HepG2 (cell line): Measurements from ENCODE around the gene PTPN2. TPM values are rescaled to one million over a fixed set of nuclear protein-coding genes. Genes with fewer than 3 reads are reported as not detected.

Experiments used
- AKNA ChIP-seq: sonication (generic); formaldehyde crosslinking; IDR thresholded peaks from 2 replicates; pipeline ENCODE4 v1.4.0; 2020; ENCODE audit warnings: missing genetic modification reagents, borderline replicate concordance
- EHMT2 ChIP-seq: fragments of 200-600 bp; sonication (generic); IDR thresholded peaks from 2 replicates; pipeline ENCODE4 v1.7.0; 2017; ENCODE audit warnings: antibody characterized with exemption, low read depth, low read length, borderline replicate concordance
- HNF1B ChIP-seq: sonication (generic); formaldehyde crosslinking; IDR thresholded peaks from 2 replicates; pipeline ENCODE4 v1.5.1; 2020; ENCODE audit warnings: mild to moderate bottlenecking, moderate library complexity, missing genetic modification reagents
- HNRNPH1 ChIP-seq: fragments of 200-400 bp; formaldehyde crosslinking; optimal IDR thresholded peaks from 2 replicates; pipeline ENCODE3; 2017; ENCODE audit warnings: mild to moderate bottlenecking, low read depth, low read length
- IRF2 ChIP-seq: IDR thresholded peaks from 2 replicates; pipeline ENCODE4 v1.6.1; 2018; ENCODE audit warnings: missing genetic modification reagents, missing compliant biosample characterization
- MEIS1 ChIP-seq: sonication (generic); formaldehyde crosslinking; IDR thresholded peaks from 2 replicates; pipeline ENCODE4 v1.9.0; 2021; ENCODE audit warnings: mild to moderate bottlenecking, missing genetic modification reagents, moderate library complexity, borderline replicate concordance
- MLX ChIP-seq: IDR thresholded peaks from 2 replicates; pipeline ENCODE4 v1.6.1; 2016
- PBX2 ChIP-seq: IDR thresholded peaks from 2 replicates; pipeline ENCODE4 v1.6.1; 2016; ENCODE audit warnings: control low read depth
- PHF21A ChIP-seq: sonication (generic); formaldehyde crosslinking; IDR thresholded peaks from 2 replicates; pipeline ENCODE4 v1.5.0; 2020; ENCODE audit warnings: mild to moderate bottlenecking, missing genetic modification reagents
- PLRG1 ChIP-seq: fragments of 450-650 bp; conservative IDR thresholded peaks from 2 replicates; pipeline ENCODE4 v1.6.1; 2016
- RBAK ChIP-seq: sonication (generic); formaldehyde crosslinking; IDR thresholded peaks from 2 replicates; pipeline ENCODE4 v1.5.1; 2020; ENCODE audit warnings: mild to moderate bottlenecking, missing genetic modification reagents
- ZIK1 ChIP-seq: sonication (generic); formaldehyde crosslinking; IDR thresholded peaks from 2 replicates; pipeline ENCODE4 v1.5.0; 2020; ENCODE audit warnings: mild to moderate bottlenecking, low read depth, missing genetic modification reagents, borderline replicate concordance
- ZNF20 ChIP-seq: sonication (generic); formaldehyde crosslinking; IDR thresholded peaks from 2 replicates; pipeline ENCODE4 v1.4.0; 2020; ENCODE audit warnings: mild to moderate bottlenecking, moderate library complexity, missing genetic modification reagents
- ZNF275 ChIP-seq: sonication (generic); formaldehyde crosslinking; IDR thresholded peaks from 2 replicates; pipeline ENCODE4 v1.8.0; 2022; ENCODE audit warnings: missing genetic modification reagents, mild to moderate bottlenecking, inconsistent platforms, borderline replicate concordance
- ZNF577 ChIP-seq: sonication (generic); formaldehyde crosslinking; IDR thresholded peaks from 2 replicates; pipeline ENCODE4 v1.4.0; 2020; ENCODE audit warnings: mild to moderate bottlenecking, low read depth, missing genetic modification reagents, borderline replicate concordance
- ZNF619 ChIP-seq: sonication (generic); formaldehyde crosslinking; IDR thresholded peaks from 2 replicates; pipeline ENCODE4 v1.4.0; 2020; ENCODE audit warnings: mild to moderate bottlenecking, missing genetic modification reagents
- ZNF790 ChIP-seq: sonication (generic); formaldehyde crosslinking; IDR thresholded peaks from 2 replicates; pipeline ENCODE4 v1.8.0; 2022; ENCODE audit warnings: missing genetic modification reagents, mild to moderate bottlenecking, borderline replicate concordance
- ZSCAN29 ChIP-seq: sonication (generic); formaldehyde crosslinking; conservative IDR thresholded peaks from 2 replicates; pipeline ENCODE4 v1.4.0; 2020; ENCODE audit warnings: mild to moderate bottlenecking, missing genetic modification reagents
- ZSCAN31 ChIP-seq: sonication (generic); formaldehyde crosslinking; IDR thresholded peaks from 2 replicates; pipeline ENCODE4 v1.5.0; 2020; ENCODE audit warnings: low read depth, mild to moderate bottlenecking, missing genetic modification reagents
- polyA plus RNA-seq, 8 experiments: library from polyadenylated mRNA; depleted of rRNA in 3 of 8; stranded (reverse) in 7 of 8; unstranded in 1 of 8; fragments of >200 nt; fragmentation: Illumina TruSeq in 4 of 8; extraction: Trizol in 4 of 8; gene quantifications; 2 replicates each; pipeline versions ENCODE4 v1.2.1 to v1.2.3, GENCODE V29; 2011 to 2016; ENCODE audit warnings: low read depth in 4 of 8, missing spikeins in 1 of 8, mixed read lengths in 1 of 8; ENCODE audit not compliant: insufficient read depth in 1 of 8
- total RNA-seq, 5 experiments: library from RNA; depleted of rRNA; stranded (reverse); fragments of >200 nt; fragmentation: Illumina TruSeq; extraction: Trizol; gene quantifications; 2 replicates each; pipeline ENCODE4 v1.2.3, GENCODE V29; 2016; ENCODE audit warnings: low read depth in 1 of 5

PTPN2 gene
- total and polyA plus RNA-seq, 2 of the 13 experiments (the other 11 are each of a cell fraction or from before 2014, with no cell fraction given), result 24.9 to 41.5 TPM

GRCh38 chr18:12883684-12884405, at the start of gene PTPN2 (continued):
- TF ChIP-seq AKNA (CRISPR knock-in tag) (no peak), MEIS1 (CRISPR knock-in tag) (peak; percentile 65), PLRG1 (no peak), ZSCAN31 (CRISPR knock-in tag) (peak; percentile 91), ZNF275 (CRISPR knock-in tag) (peak; percentile 62; the same call in 1 of the 2 replicates), ZNF619 (CRISPR knock-in tag) (0 out of 2 replicates have a peak, but pooled peaks have one; percentile 58), ZNF790 (peak; percentile 86; the same call in 1 of the 2 replicates), RBAK (CRISPR knock-in tag) (no peak), ZNF20 (CRISPR knock-in tag) (no peak), IRF2 (CRISPR knock-in tag) (peak; percentile 79), PHF21A (CRISPR knock-in tag) (peak; percentile 53; the same call in 1 of the 2 replicates), HNF1B (CRISPR knock-in tag) (peak; percentile 73), ZIK1 (no peak), PBX2 (no peak), HNRNPH1 (peak; percentile 94), EHMT2 (no peak), ZSCAN29 (CRISPR knock-in tag) (0 out of 2 replicates have a peak, but pooled peaks have one; percentile 36), MLX (CRISPR knock-in tag) (no peak), ZNF577 (no peak)
